IPS DF 6.9 (cell line): ENCODE data around the gene TIMM23B.
"Not testable (repeated sequence)": the region's sequence is repeated elsewhere in the genome, so short reads cannot be mapped to it uniquely, and the experiment has no call there.

ENCODE experiments used
- DNase-seq: peaks from one replicate; pipeline ENCODE4 v3.0.0-alpha.2; 2013; ENCODE audit warnings: low read depth, low spot score
- H3K27ac ChIP-seq: one replicate; pipeline ENCODE4 v1.5.1; 2013; ENCODE audit warnings: low read length, control low read depth
- H3K27me3 ChIP-seq: 2 replicates; pipeline ENCODE4 v1.6.1; 2013; ENCODE audit warnings: mild to moderate bottlenecking, low read length; ENCODE audit not compliant: control insufficient read depth, insufficient read depth
- H3K36me3 ChIP-seq: 2 replicates; pipeline ENCODE4 v1.6.1; 2013; ENCODE audit warnings: low read length; ENCODE audit not compliant: control insufficient read depth, insufficient read depth
- H3K4me1 ChIP-seq: 2 replicates; pipeline ENCODE4 v1.6.1; 2013; ENCODE audit warnings: low read length; ENCODE audit not compliant: control insufficient read depth, insufficient read depth
- H3K4me3 ChIP-seq: 2 replicates; pipeline ENCODE4 v1.5.1; 2013; ENCODE audit warnings: mild to moderate bottlenecking, low read length
- H3K9me3 ChIP-seq: 2 replicates; pipeline ENCODE4 v1.6.1; 2013; ENCODE audit warnings: low read length, inconsistent platforms; ENCODE audit not compliant: control insufficient read depth, insufficient read depth
- WGBS: extraction: QIAGEN DNeasy Blood & Tissue Kit; methylation state at CpG from one replicate; pipeline ENCODE4 v1.1.7; 2013; ENCODE audit warnings: mixed read lengths, missing lambda C conversion rate; ENCODE audit not compliant: insufficient read length, insufficient coverage; 5-methylcytosine and 5-hydroxymethylcytosine counted together

TIMM23B gene

GRCh38 chr10:49977756-49978155 lies 35.9 kb downstream of the TIMM23B start:
- not testable (repeated sequence) for H3K27me3 ChIP-seq, H3K4me1 ChIP-seq, H3K9me3 ChIP-seq, H3K27ac ChIP-seq, H3K4me3 ChIP-seq, DNase-seq, H3K36me3 ChIP-seq
- no CpG with 5 or more reads among the region's 3 CpGs for WGBS

GRCh38 chr10:49987207-49987606 lies 45.4 kb downstream of the TIMM23B start:
- not testable (repeated sequence) for H3K4me3 ChIP-seq, DNase-seq, H3K9me3 ChIP-seq, H3K36me3 ChIP-seq, H3K27ac ChIP-seq, H3K27me3 ChIP-seq, H3K4me1 ChIP-seq
- no CpG with 5 or more reads among the region's 3 CpGs for WGBS

- not testable (repeated sequence) for DNase-seq, H3K27me3 ChIP-seq
- no CpG with 5 or more reads among the region's 18 CpGs for WGBS
Observed at GRCh38 chr10:49988376-49988775, 46.5 kb downstream of the TIMM23B start, which contains the start of gene AGAP6. Gene AGAP6, plus strand, starts transcription at chr10:49988406. Its CDS starts 310 bp downstream, at chr10:49988716.

GRCh38 chr10:49995321-49995720 lies 53.5 kb downstream of the TIMM23B start:
- H3K9me3 ChIP-seq, DNase-seq, H3K4me3 ChIP-seq, H3K4me1 ChIP-seq, H3K27me3 ChIP-seq, H3K27ac ChIP-seq, H3K36me3 ChIP-seq: not testable (repeated sequence)
- no CpG with 5 or more reads among the region's 5 CpGs for WGBS

More at GRCh38 chr10:49988376-49988775, 46.5 kb downstream of the TIMM23B start, which contains the start of gene AGAP6:
- not testable (repeated sequence) for H3K36me3 ChIP-seq, H3K27ac ChIP-seq, H3K4me3 ChIP-seq, H3K9me3 ChIP-seq, H3K4me1 ChIP-seq

GRCh38 chr10:50014024-50014423 lies 72.2 kb downstream of the TIMM23B start:
- DNase-seq, H3K27ac ChIP-seq, H3K27me3 ChIP-seq, H3K9me3 ChIP-seq, H3K4me1 ChIP-seq, H3K4me3 ChIP-seq, H3K36me3 ChIP-seq: not testable (repeated sequence)
- no CpG with 5 or more reads among the region's 7 CpGs for WGBS

GRCh38 chr10:50015596-50016220 lies 73.9 kb downstream of the TIMM23B start:
- H3K9me3 ChIP-seq, H3K4me1 ChIP-seq, DNase-seq: not testable (repeated sequence)

GRCh38 chr10:50016926-50017325 lies 75.1 kb downstream of the TIMM23B start:
- WGBS, result no CpG with 5 or more reads among the region's 5 CpGs
- H3K36me3 ChIP-seq, H3K4me3 ChIP-seq, DNase-seq, H3K9me3 ChIP-seq, H3K27ac ChIP-seq, H3K4me1 ChIP-seq, H3K27me3 ChIP-seq: not testable (repeated sequence)

More at GRCh38 chr10:50015596-50016220, 73.9 kb downstream of the TIMM23B start:
- H3K27me3 ChIP-seq, H3K4me3 ChIP-seq, H3K36me3 ChIP-seq, H3K27ac ChIP-seq: not testable (repeated sequence)
- no CpG with 5 or more reads among the region's 9 CpGs for WGBS

- not testable (repeated sequence) for H3K9me3 ChIP-seq, DNase-seq, H3K27me3 ChIP-seq, H3K36me3 ChIP-seq, H3K4me1 ChIP-seq, H3K4me3 ChIP-seq, H3K27ac ChIP-seq
- whole genome bisulfite sequencing, result no CpG with 5 or more reads among the region's 5 CpGs
Observed at GRCh38 chr10:50017646-50018045, 75.8 kb downstream of the TIMM23B start.

GRCh38 chr10:50019279-50019678 lies 77.4 kb downstream of the TIMM23B start:
- not testable (repeated sequence) for H3K36me3 ChIP-seq, DNase-seq, H3K27me3 ChIP-seq, H3K27ac ChIP-seq, H3K4me1 ChIP-seq, H3K9me3 ChIP-seq, H3K4me3 ChIP-seq
- WGBS, result no CpG with 5 or more reads among the region's 3 CpGs

GRCh38 chr10:50020451-50021024 lies 78.7 kb downstream of the TIMM23B start:
- not testable (repeated sequence) for H3K27me3 ChIP-seq, H3K27ac ChIP-seq, H3K4me1 ChIP-seq, H3K4me3 ChIP-seq, H3K9me3 ChIP-seq, DNase-seq, H3K36me3 ChIP-seq
- WGBS, result no CpG with 5 or more reads among the region's 13 CpGs

- H3K36me3 ChIP-seq, result no peaks in the 10 kb centered on the region
- DNase-seq, result no peak
- no peaks in the 10 kb centered on the region for H3K9me3 ChIP-seq
- no peak overlapping the region for H3K4me3 ChIP-seq
- H3K4me1 ChIP-seq, result no peaks in the 10 kb centered on the region
- H3K27me3 ChIP-seq, result no peaks in the 10 kb centered on the region
- no peak overlapping the region for H3K27ac ChIP-seq
- no CpG with 5 or more reads among the region's 3 CpGs for WGBS
Observed at GRCh38 chr10:50021646-50022045, 79.8 kb downstream of the TIMM23B start.
